ENCODE results near the gene DKKL1.

The DKKL1 gene

DNA sequence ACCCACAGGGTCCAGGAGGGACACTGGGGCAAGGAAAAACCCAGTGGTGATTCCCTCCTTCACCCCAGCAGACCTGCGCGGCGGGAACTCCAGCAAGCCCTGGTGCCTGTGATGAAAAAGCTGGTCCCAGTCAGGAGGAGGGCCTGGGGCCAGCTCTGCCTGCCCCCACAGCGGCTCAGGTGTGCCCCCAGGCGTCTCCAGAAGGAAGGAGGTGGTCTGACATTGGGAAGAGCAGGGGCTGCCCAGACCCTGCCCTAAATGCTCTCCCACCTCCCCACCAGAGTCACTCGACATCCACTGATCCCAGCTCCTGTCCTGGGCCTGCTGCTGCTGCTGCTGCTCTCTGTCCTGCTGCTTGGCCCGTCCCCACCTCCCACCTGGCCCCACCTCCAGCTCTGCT, 53.4 kb downstream of the DKKL1 start:
- DNase-seq (ENCODE audit: extremely low spot score, insufficient read length, low read depth) (no peak), FAIRE-seq (no peak)

DNA sequence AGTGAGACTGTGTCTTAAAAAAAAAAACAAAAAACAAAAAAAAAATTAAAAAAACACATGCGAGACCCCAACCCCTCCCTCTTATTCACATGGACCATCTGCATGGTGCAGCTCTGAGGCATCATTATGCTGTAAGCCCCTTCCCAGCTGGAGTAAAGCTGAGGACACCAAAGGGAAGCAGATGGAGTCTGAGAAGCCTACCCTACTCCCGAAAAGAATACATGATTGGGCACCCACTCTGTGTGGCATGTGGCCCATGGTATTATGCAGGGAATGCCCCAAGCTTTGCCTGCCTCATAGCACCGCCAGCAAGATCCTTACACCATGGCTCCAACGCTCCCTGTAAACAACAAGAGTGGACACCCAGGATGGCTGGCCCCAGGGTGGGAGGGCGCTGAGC, 54.8 kb downstream of the DKKL1 start:
- FAIRE-seq (no peak), DNase-seq (ENCODE audit: extremely low spot score, insufficient read length, low read depth) (no peak)

- DNase-seq (ENCODE audit: extremely low spot score, insufficient read length, low read depth) (no peak), FAIRE-seq (no peak)
Observed at GRCh38 chr19:49419173-49419572, 55.5 kb downstream of the DKKL1 start.

GRCh38 chr19:49420227-49420626, 56.5 kb downstream of the DKKL1 start:
- no peak for DNase-seq (ENCODE audit: extremely low spot score, insufficient read length, low read depth)
- no peak for FAIRE-seq

- DNase-seq (ENCODE audit: extremely low spot score, insufficient read length, low read depth) (no peak), FAIRE-seq (no peak)
Observed at GRCh38 chr19:49421039-49421877, 57.6 kb downstream of the DKKL1 start.

- FAIRE-seq, result no peak
Observed at GRCh38 chr19:49421878-49422202, 58.2 kb downstream of the DKKL1 start.

DNA sequence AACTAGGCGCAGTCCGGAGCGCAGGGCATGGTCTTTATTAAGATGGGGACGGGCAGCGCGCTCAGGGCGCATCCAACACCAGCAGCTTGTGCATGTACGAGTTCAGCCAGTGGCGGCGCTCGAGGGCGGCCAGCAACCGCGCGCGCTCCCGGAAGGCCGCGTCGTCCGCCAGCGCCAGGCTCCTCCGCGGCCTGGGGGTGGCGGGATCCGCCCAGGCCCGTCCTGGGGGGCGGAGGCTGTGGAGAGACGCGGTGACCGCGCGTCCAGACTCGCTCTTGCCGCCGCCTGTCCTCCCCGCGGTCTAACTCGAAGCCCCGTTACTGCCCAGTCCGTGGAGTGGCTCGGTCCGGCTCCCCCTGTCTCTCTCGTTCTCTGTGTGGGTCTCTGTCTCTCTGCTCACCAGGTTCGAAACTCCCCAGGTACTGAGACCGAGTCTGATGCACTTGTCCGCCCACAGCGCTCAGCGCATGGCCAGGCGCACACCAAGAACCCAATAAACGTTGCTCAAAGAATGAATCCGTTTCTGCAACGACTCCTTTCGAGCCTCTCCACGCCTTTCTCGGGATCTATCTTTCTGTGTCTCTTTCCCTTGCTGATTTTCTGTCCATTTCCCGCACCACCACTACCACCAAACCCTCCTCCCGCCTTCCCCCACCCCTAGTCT, 58.9 kb downstream of the DKKL1 start:
- DNase-seq (ENCODE audit: extremely low spot score, insufficient read length, low read depth) (no peak), FAIRE-seq (no peak)

More at GRCh38 chr19:49421878-49422202, 58.2 kb downstream of the DKKL1 start:
- DNase-seq (ENCODE audit: extremely low spot score, insufficient read length, low read depth), result no peak

DNA sequence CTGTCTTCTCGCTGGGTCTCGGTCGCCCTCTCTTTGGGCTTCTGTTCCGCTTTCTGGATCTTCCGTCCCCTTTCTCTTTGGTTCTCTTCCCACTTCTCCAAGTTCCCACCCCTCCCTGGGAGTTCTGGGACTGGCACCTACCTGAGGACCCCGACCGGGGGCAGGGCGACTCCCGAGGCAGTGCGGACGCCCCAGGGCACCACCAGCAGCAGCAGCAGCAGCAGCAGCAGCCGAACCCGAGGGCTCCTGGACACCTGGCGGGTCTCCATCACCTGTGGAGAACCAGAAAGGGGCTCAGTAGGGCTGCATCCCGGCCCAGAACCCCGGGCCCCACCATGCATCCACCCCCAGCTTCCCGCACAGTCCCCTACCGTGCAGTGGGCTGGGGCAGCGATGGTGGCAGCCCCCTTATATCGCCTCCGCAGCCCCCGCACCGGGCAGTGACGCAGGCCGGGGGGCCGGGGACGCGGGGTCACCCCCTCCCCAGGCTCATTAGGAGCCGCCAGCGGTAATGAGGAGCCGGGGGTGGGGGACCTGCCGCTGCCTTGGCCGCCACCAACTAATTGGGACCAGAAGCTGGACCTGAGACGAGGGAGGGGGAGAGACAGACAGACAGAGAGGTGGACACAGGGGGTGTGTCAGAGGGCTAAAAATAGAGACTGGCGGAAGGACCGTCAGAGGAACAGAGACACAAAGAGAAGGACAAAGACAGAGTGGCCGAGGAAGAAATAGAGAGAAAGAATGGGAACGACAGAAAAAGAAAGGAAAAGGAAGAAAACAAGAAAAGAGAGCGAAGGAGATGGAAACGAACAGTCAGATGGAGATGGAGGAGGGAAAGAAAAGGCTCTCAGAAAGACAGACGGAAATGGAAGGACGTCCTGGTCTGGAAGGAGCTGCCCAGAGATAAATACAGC, 59.7 kb downstream of the DKKL1 start, which contains the start of gene PTH2:
Gene PTH2, minus strand, starts transcription at position 371 of the 914 bp plus-strand sequence. Its CDS starts 102 bp downstream, at position 269.
- FAIRE-seq, result no peak
- DNase-seq (ENCODE audit: extremely low spot score, insufficient read length, low read depth), result no peak

DNA sequence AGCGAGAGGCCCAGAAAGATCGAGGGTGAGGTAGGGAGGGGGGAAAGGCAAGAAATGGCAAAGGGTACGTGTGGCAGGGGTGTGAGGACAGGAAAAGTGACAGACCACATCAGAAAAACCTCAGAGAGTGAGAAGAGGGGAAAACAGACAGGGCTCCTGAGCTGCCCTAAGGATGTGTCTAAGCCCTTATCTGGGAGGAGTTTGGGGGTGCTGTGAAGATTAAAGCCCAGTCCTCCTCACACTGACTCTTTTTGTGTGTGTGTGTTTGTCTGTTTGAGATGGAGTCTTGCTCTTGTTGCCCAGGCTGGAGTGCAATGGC, 60.3 kb downstream of the DKKL1 start:
- DNase-seq (ENCODE audit: extremely low spot score, insufficient read length, low read depth) (no peak), FAIRE-seq (no peak)
